GM12875 (cell line): ENCODE measurements around the gene CCDC88C.
A peak's percentile ranks its signal among the peaks of the same experiment; 100 is the strongest.

Experiments used
- H3K4me3 ChIP-seq: one replicate; pipeline ENCODE4 v1.5.1; 2011; ENCODE audit warnings: low read depth, low read length, control low read depth
- TF ChIP-seq, protein P1 (sequence below): IDR thresholded peaks from 2 replicates; pipeline ENCODE4 v1.5.1; 2011; ENCODE audit warnings: low read depth, mild to moderate bottlenecking, control low read depth, inconsistent platforms, low read length, moderate library complexity, borderline replicate concordance; ENCODE audit not compliant: insufficient read depth

Gene CCDC88C

GRCh38 chr14:91363776-91364523, 53.7 kb downstream of the CCDC88C start:
- TF ChIP-seq, protein P1, sequence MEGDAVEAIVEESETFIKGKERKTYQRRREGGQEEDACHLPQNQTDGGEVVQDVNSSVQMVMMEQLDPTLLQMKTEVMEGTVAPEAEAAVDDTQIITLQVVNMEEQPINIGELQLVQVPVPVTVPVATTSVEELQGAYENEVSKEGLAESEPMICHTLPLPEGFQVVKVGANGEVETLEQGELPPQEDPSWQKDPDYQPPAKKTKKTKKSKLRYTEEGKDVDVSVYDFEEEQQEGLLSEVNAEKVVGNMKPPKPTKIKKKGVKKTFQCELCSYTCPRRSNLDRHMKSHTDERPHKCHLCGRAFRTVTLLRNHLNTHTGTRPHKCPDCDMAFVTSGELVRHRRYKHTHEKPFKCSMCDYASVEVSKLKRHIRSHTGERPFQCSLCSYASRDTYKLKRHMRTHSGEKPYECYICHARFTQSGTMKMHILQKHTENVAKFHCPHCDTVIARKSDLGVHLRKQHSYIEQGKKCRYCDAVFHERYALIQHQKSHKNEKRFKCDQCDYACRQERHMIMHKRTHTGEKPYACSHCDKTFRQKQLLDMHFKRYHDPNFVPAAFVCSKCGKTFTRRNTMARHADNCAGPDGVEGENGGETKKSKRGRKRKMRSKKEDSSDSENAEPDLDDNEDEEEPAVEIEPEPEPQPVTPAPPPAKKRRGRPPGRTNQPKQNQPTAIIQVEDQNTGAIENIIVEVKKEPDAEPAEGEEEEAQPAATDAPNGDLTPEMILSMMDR = 0 out of 2 replicates have a peak, but pooled peaks have one; percentile 12
- H3K4me3 ChIP-seq = peak overlapping the region; percentile 12

GRCh38 chr14:91361233-91361811, 56.3 kb downstream of the CCDC88C start:
- H3K4me3 ChIP-seq = no peak overlapping the region

DNA sequence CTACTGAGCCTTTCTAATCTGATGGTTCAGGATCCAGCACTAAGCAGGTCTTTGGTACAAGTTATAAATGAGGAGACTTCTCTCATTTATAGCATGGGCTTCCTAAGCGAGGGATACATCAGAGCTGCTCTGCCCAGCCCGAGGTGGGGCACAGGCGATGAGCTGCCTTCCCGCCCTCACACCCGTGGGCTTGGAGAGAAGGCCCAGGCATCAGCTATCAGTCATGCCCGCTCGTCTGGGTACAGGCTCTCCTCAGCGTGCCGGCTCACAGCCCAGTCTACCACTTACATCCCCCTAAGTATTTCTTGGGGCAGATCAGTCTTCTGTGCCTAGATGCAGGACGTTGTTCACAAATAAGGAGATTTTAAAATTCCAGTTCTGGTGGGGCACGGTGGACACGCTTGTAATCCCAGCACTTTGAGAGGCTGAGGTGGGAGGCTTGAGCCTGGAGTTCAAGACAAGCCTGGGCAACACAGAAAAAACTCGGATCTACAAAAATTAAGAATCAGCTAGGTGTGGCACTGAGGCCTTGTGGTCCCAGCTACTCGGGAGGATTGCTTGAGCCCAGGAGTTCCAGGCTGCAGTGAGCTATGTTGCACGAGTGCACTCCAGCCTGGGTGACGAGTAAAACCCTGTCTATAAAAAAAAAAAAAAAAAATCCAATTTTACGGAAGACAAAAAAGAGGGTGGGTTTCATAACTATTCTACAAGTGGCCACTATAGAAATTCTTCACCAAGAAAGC, 57.0 kb downstream of the CCDC88C start:
- no peak overlapping the region for H3K4me3 ChIP-seq
- TF ChIP-seq, protein P1 = no peak

More at GRCh38 chr14:91361233-91361811, 56.3 kb downstream of the CCDC88C start:
- TF ChIP-seq, protein P1 = no peak

DNA sequence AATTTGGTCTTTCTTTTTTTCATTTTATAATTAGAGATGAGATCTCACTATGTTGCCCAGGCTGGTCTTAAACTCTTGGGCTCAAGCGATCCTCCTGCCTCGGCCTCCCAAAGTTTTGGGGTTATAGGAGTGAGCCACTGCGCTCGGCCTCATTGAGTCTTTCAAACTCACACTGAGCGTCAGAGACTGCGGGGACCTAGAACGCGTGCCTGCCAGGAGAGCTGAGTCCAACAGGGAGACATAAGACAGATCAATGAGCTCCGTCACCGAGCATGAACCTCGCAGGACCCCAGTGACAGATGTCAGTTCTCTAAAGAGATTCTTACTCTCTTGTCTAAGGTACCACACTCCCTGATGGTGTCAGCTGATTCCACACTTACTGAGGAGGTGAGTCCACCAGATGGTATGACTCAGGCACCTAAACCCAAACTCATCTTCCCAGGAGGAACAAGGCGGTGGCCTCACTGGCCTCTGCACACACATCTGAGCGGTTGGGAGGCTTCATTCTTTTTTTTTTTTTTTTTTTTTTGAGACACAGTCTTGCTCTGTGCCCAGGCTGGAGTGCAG, 58.9 kb downstream of the CCDC88C start:
- H3K4me3 ChIP-seq = no peak overlapping the region
- TF ChIP-seq, protein P1 = no peak

GRCh38 chr14:91358025-91358319, 59.6 kb downstream of the CCDC88C start:
- H3K4me3 ChIP-seq = no peak overlapping the region
- TF ChIP-seq, protein P1 = no peak

DNA sequence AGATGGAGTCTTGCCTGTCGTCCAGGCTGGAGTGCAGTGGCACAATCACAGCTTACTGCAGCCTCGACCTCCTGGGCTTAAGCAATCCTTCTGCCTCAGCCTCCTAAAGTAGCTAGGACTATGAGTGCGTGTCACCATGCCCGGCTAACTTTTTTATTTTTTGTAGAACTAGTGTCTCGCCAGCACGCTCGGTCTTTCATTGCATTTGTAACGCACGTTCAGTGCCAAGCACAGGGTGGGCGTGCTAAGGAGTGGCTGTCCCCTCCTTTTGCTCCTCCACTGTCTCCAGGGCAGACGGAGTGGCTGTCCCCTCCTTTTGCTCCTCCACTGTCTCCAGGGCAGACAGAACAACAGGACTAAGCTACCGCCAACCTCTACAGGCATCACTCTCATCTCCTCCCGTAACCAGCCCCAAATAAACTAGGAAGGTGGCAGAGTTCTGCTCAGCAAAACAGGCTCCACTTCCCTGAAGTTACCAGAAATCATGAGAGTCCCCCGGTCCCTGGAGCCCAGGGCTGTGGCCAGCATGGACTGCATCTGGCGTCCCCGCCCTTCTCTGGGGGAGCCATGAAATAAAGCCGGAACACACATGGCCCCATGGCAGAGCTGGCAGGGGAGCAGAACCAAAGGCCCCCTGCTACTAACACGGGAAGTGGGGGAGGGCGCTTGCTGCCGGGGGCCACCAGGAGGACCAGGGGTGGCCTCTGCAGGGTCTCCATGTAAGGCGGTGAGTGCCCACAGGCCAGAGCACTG, 60.2 kb downstream of the CCDC88C start:
- no peak overlapping the region for H3K4me3 ChIP-seq
- TF ChIP-seq, protein P1 = no peak
